Tibial nerve (tissue), 4 donors: Measurements from ENCODE around the gene PREX1.

Source experiments
- CTCF ChIP-seq, 5 experiments: fragments of 200-600 bp in 3 of 5; fragments of 450-650 bp in 2 of 5; sonication (generic) in 3 of 5; IDR thresholded peaks; one replicate each; pipeline ENCODE4 v1.5.1; 2016 to 2019; ENCODE audit warnings: antibody characterized with exemption in 5 of 5, mild to moderate bottlenecking in 3 of 5, moderate library complexity in 2 of 5
- EP300 ChIP-seq, 2 donors: sonication (generic); formaldehyde crosslinking; IDR thresholded peaks; one replicate each; pipeline ENCODE4 v1.6.1; 2017; ENCODE audit warnings: antibody characterized with exemption in 2 of 2, mild to moderate bottlenecking in 1 of 2
- POLR2A ChIP-seq, 2 donors: fragments of 450-650 bp; IDR thresholded peaks; one replicate each; pipeline ENCODE4 v1.6.1; 2017; ENCODE audit warnings: antibody characterized with exemption in 2 of 2, mild to moderate bottlenecking in 2 of 2, moderate library complexity in 2 of 2

- TF ChIP-seq CTCF (IDR thresholded peaks at IDR 0.05), result no peak
- TF ChIP-seq POLR2A (IDR thresholded peaks at IDR 0.05), result no peak
- TF ChIP-seq EP300 (IDR thresholded peaks at IDR 0.05), result no peak
These were observed 18.1 kb downstream of the PREX1 start for GRCh38 chr20:48809673-48810072.
